ENCODE measurements around the gene FBXO11.
"Not testable (repeated sequence)": the region's sequence is repeated elsewhere in the genome, so short reads cannot be mapped to it uniquely, and the experiment has no call there.

Gene FBXO11

GRCh38 chr2:47897883-47898731, 8.2 kb downstream of the FBXO11 start:
- H3K9ac ChIP-seq (ENCODE audit: low read depth in 1 of 2, low read length in 2 of 2), result no peak overlapping the region
- no peaks in the 10 kb centered on the region for H3K36me3 ChIP-seq (ENCODE audit: control insufficient read depth in 1 of 2, insufficient read depth in 2 of 2, low read length in 2 of 2)
- H3K4me1 ChIP-seq (ENCODE audit: control insufficient read depth in 1 of 2, insufficient read depth in 2 of 2, low read length in 2 of 2), result peaks cover 10 to 35% of the 10 kb centered on the region in 2 donors
- H3K9me3 ChIP-seq (ENCODE audit: control insufficient read depth in 1 of 2, low read length in 2 of 2), result no peaks in the 10 kb centered on the region
- no peak overlapping the region for H3K4me3 ChIP-seq (ENCODE audit: low read depth in 1 of 2, low read length in 2 of 2)
- no peaks in the 10 kb centered on the region for H3K27me3 ChIP-seq (ENCODE audit: control insufficient read depth in 1 of 2, insufficient read depth in 2 of 2, low read length in 2 of 2)
- H3K27ac ChIP-seq (ENCODE audit: low read depth, low read length), result no peak overlapping the region

GRCh38 chr2:47897191-47897882, 9.0 kb downstream of the FBXO11 start:
- not testable (repeated sequence) for H3K9ac ChIP-seq (ENCODE audit: low read depth in 1 of 2, low read length in 2 of 2); H3K36me3 ChIP-seq (ENCODE audit: control insufficient read depth in 1 of 2, insufficient read depth in 2 of 2, low read length in 2 of 2); H3K27me3 ChIP-seq (ENCODE audit: control insufficient read depth in 1 of 2, insufficient read depth in 2 of 2, low read length in 2 of 2); H3K4me3 ChIP-seq (ENCODE audit: low read depth in 1 of 2, low read length in 2 of 2); H3K27ac ChIP-seq (ENCODE audit: low read depth, low read length); H3K9me3 ChIP-seq (ENCODE audit: control insufficient read depth in 1 of 2, low read length in 2 of 2)
- peaks cover 10 to 29% of the 10 kb centered on the region in 2 donors for H3K4me1 ChIP-seq (ENCODE audit: control insufficient read depth in 1 of 2, insufficient read depth in 2 of 2, low read length in 2 of 2)

- no peaks in the 10 kb centered on the region for H3K9me3 ChIP-seq (ENCODE audit: control insufficient read depth in 1 of 2, low read length in 2 of 2)
- peaks cover 10 to 29% of the 10 kb centered on the region in 2 donors for H3K4me1 ChIP-seq (ENCODE audit: control insufficient read depth in 1 of 2, insufficient read depth in 2 of 2, low read length in 2 of 2)
- H3K4me3 ChIP-seq (ENCODE audit: low read depth in 1 of 2, low read length in 2 of 2), result no peak overlapping the region
- H3K9ac ChIP-seq (ENCODE audit: low read depth in 1 of 2, low read length in 2 of 2), result no peak overlapping the region
- no peaks in the 10 kb centered on the region for H3K27me3 ChIP-seq (ENCODE audit: control insufficient read depth in 1 of 2, insufficient read depth in 2 of 2, low read length in 2 of 2)
- no peaks in the 10 kb centered on the region for H3K36me3 ChIP-seq (ENCODE audit: control insufficient read depth in 1 of 2, insufficient read depth in 2 of 2, low read length in 2 of 2)
- no peak overlapping the region for H3K27ac ChIP-seq (ENCODE audit: low read depth, low read length)
Measured at GRCh38 chr2:47896450-47896968, 9.8 kb downstream of the FBXO11 start.

GRCh38 chr2:47893771-47894170, 12.5 kb downstream of the FBXO11 start:
- Histone ChIP-seq H3K27ac (ENCODE audit: low read depth, low read length) (no peak overlapping the region), H3K36me3 (ENCODE audit: control insufficient read depth in 1 of 2, insufficient read depth in 2 of 2, low read length in 2 of 2) (no peaks in the 10 kb centered on the region), H3K27me3 (ENCODE audit: control insufficient read depth in 1 of 2, insufficient read depth in 2 of 2, low read length in 2 of 2) (no peaks in the 10 kb centered on the region), H3K4me1 (ENCODE audit: control insufficient read depth in 1 of 2, insufficient read depth in 2 of 2, low read length in 2 of 2) (peaks cover 0 to 22% of the 10 kb centered on the region in 2 donors), H3K9ac (ENCODE audit: low read depth in 1 of 2, low read length in 2 of 2) (no peak overlapping the region), H3K9me3 (ENCODE audit: control insufficient read depth in 1 of 2, low read length in 2 of 2) (no peaks in the 10 kb centered on the region), H3K4me3 (ENCODE audit: low read depth in 1 of 2, low read length in 2 of 2) (no peak overlapping the region)

- Histone ChIP-seq H3K4me1 (ENCODE audit: control insufficient read depth in 1 of 2, insufficient read depth in 2 of 2, low read length in 2 of 2) (peaks cover 0 to 15% of the 10 kb centered on the region in 2 donors), H3K9ac (ENCODE audit: low read depth in 1 of 2, low read length in 2 of 2) (no peak overlapping the region), H3K36me3 (ENCODE audit: control insufficient read depth in 1 of 2, insufficient read depth in 2 of 2, low read length in 2 of 2) (peaks cover 0 to 4% of the 10 kb centered on the region in 2 donors), H3K27ac (ENCODE audit: low read depth, low read length) (no peak overlapping the region), H3K27me3 (ENCODE audit: control insufficient read depth in 1 of 2, insufficient read depth in 2 of 2, low read length in 2 of 2) (no peaks in the 10 kb centered on the region), H3K9me3 (ENCODE audit: control insufficient read depth in 1 of 2, low read length in 2 of 2) (no peaks in the 10 kb centered on the region), H3K4me3 (ENCODE audit: low read depth in 1 of 2, low read length in 2 of 2) (no peak overlapping the region)
Measured at GRCh38 chr2:47892338-47892730, 14.0 kb downstream of the FBXO11 start.

GRCh38 chr2:47891369-47892337, 14.6 kb downstream of the FBXO11 start:
- Histone ChIP-seq H3K4me1 (ENCODE audit: control insufficient read depth in 1 of 2, insufficient read depth in 2 of 2, low read length in 2 of 2) (peaks cover 0 to 15% of the 10 kb centered on the region in 2 donors), H3K27ac (ENCODE audit: low read depth, low read length) (no peak overlapping the region)

GRCh38 chr2:47890711-47891368, 15.5 kb downstream of the FBXO11 start:
- H3K27ac ChIP-seq (ENCODE audit: low read depth, low read length), result no peak overlapping the region
- no peak overlapping the region for H3K4me3 ChIP-seq (ENCODE audit: low read depth in 1 of 2, low read length in 2 of 2)
- H3K36me3 ChIP-seq (ENCODE audit: control insufficient read depth in 1 of 2, insufficient read depth in 2 of 2, low read length in 2 of 2), result peaks cover 0 to 6% of the 10 kb centered on the region in 2 donors
- peaks cover 0 to 11% of the 10 kb centered on the region in 2 donors for H3K4me1 ChIP-seq (ENCODE audit: control insufficient read depth in 1 of 2, insufficient read depth in 2 of 2, low read length in 2 of 2)
- no peaks in the 10 kb centered on the region for H3K27me3 ChIP-seq (ENCODE audit: control insufficient read depth in 1 of 2, insufficient read depth in 2 of 2, low read length in 2 of 2)
- H3K9ac ChIP-seq (ENCODE audit: low read depth in 1 of 2, low read length in 2 of 2), result no peak overlapping the region
- H3K9me3 ChIP-seq (ENCODE audit: control insufficient read depth in 1 of 2, low read length in 2 of 2), result no peaks in the 10 kb centered on the region

More at GRCh38 chr2:47891369-47892337, 14.6 kb downstream of the FBXO11 start:
- Histone ChIP-seq H3K4me3 (ENCODE audit: low read depth in 1 of 2, low read length in 2 of 2) (no peak overlapping the region), H3K27me3 (ENCODE audit: control insufficient read depth in 1 of 2, insufficient read depth in 2 of 2, low read length in 2 of 2) (no peaks in the 10 kb centered on the region), H3K9ac (ENCODE audit: low read depth in 1 of 2, low read length in 2 of 2) (no peak overlapping the region), H3K9me3 (ENCODE audit: control insufficient read depth in 1 of 2, low read length in 2 of 2) (no peaks in the 10 kb centered on the region), H3K36me3 (ENCODE audit: control insufficient read depth in 1 of 2, insufficient read depth in 2 of 2, low read length in 2 of 2) (peaks cover 0 to 6% of the 10 kb centered on the region in 2 donors)

GRCh38 chr2:47888581-47889280, 17.6 kb downstream of the FBXO11 start:
- no peak overlapping the region for H3K4me3 ChIP-seq (ENCODE audit: low read depth in 1 of 2, low read length in 2 of 2)
- H3K9ac ChIP-seq (ENCODE audit: low read depth in 1 of 2, low read length in 2 of 2), result no peak overlapping the region
- peaks cover 0 to 6% of the 10 kb centered on the region in 2 donors for H3K36me3 ChIP-seq (ENCODE audit: control insufficient read depth in 1 of 2, insufficient read depth in 2 of 2, low read length in 2 of 2)
- H3K27ac ChIP-seq (ENCODE audit: low read depth, low read length), result no peak overlapping the region
- peaks cover 0 to 3% of the 10 kb centered on the region in 2 donors for H3K4me1 ChIP-seq (ENCODE audit: control insufficient read depth in 1 of 2, insufficient read depth in 2 of 2, low read length in 2 of 2)
- H3K9me3 ChIP-seq (ENCODE audit: control insufficient read depth in 1 of 2, low read length in 2 of 2), result no peaks in the 10 kb centered on the region
- no peaks in the 10 kb centered on the region for H3K27me3 ChIP-seq (ENCODE audit: control insufficient read depth in 1 of 2, insufficient read depth in 2 of 2, low read length in 2 of 2)

- Histone ChIP-seq H3K36me3 (ENCODE audit: control insufficient read depth in 1 of 2, insufficient read depth in 2 of 2, low read length in 2 of 2) (no peaks in the 10 kb centered on the region), H3K4me1 (ENCODE audit: control insufficient read depth in 1 of 2, insufficient read depth in 2 of 2, low read length in 2 of 2) (no peaks in the 10 kb centered on the region), H3K4me3 (ENCODE audit: low read depth in 1 of 2, low read length in 2 of 2) (no peak overlapping the region), H3K9me3 (ENCODE audit: control insufficient read depth in 1 of 2, low read length in 2 of 2) (no peaks in the 10 kb centered on the region), H3K27ac (ENCODE audit: low read depth, low read length) (no peak overlapping the region), H3K27me3 (ENCODE audit: control insufficient read depth in 1 of 2, insufficient read depth in 2 of 2, low read length in 2 of 2) (no peaks in the 10 kb centered on the region), H3K9ac (ENCODE audit: low read depth in 1 of 2, low read length in 2 of 2) (no peak overlapping the region)
Measured at GRCh38 chr2:47876912-47877311, 29.4 kb downstream of the FBXO11 start.

Measured in duodenal mucosa (tissue), 2 donors.